ENCODE results near the gene ARMC10.
A peak's percentile ranks its signal among the peaks of the same experiment; 100 is the strongest.
"Not testable (repeated sequence)": the region's sequence is repeated elsewhere in the genome, so short reads cannot be mapped to it uniquely, and the experiment has no call there.

ARMC10 gene

DNA sequence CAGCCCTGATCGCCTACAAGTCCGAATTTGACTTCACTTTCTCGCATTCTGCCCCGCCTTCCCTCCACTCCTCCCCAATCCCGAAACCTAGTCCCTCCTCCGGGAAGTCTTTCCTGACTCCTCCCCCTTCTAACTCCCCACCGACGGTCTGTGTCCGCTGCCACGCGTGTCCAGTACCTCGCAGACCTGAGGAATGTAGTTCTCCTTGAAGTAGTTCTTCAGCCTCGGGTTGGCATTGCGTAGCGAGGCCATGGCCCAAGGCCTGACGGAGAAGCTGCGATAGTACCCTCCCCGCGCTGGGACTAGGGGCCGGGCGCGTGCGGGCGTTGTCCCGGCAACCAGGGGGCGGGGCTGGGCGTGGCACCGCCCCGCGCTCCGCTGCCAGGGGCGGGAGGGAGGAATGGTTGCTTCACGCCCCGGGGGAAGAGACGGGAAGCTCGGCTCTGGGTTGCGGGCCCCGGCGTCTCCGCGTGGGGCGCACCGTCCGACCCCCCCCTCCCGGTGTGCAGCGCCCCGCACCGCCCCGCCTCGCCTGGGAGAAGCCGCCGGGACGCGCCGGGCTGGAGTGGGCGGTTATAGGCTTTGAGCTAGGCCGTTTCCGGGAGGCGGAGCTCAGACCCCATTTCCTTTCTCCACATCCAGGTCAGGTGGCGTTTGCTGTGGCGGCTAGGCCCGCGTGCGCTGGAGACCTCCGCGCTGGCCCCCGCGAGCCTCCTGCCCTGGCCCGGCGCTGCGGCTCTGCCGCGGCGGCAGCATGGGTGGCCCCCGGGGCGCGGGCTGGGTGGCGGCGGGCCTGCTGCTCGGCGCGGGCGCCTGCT lies at the start of gene ARMC10, which contains the start of gene FBXL13:
Gene ARMC10, plus strand, starts transcription at position 622 of the 818 bp plus-strand sequence. Its CDS starts 133 bp downstream, at position 755.
Gene FBXL13, minus strand, starts transcription at position 278 of the 818 bp plus-strand sequence.
- DNase-seq, result peak; percentile 91

DNA sequence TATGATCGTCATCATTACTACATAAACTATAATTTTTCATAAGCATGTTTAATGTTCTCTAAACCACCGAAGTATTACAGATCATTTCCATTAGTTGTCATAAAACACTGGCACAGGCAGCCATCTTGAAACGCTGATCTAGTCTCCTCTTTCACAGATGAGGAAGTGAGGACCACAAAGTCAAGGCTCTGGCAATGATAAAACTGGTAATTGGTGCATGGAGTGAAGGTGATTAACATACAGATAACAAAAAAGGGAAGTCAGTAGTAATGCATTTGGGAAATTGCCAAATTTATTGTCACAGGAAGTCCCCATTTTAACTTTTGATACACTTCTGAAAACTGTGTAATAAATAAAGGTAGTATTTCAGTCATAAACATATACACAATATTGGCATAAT lies 49.6 kb upstream of the ARMC10 start:
- no peak for DNase-seq

GRCh38 chr7:103031024-103031423 lies 43.9 kb upstream of the ARMC10 start:
- DNase-seq, result no peak

DNA sequence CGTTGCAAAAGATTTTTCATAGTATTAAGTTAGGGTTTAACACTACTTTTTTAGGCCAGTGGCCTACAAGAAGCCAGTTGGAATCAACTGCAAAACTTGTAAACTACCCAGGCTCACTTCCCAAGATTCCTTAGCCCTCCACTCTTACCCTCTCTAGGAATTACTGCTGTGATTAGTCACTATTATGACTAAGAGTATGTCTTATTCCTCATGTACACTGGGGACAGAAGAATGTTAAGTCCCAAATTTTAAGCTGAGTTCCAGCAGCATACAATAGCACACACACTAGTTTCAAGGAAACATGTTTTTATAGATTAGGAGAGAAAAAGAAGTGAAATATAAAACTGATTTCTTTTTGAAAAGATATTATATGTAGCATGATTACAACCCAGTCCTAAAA lies 43.2 kb upstream of the ARMC10 start:
- no peak for DNase-seq

DNA sequence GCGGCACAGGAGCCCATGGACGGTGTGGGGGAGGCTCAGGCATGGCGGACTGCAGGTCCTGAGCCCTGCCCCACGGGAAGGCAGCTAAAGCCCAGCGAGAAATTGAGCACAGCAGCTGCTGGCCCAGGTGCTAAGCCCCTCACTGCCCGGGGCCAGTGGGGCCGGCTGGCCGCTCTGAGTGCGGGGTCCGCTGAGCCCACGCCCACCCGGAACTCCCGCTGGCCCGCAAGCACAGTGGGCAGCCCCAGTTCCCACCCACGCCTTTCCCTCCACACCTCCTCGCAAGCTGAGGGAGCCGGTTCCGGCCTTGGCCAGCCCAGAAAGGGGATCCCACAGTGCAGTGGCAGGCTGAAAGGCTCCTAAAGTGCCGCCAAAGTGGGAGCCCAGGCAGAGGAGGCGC lies 40.6 kb upstream of the ARMC10 start:
- DNase-seq, result not testable (repeated sequence)

DNA sequence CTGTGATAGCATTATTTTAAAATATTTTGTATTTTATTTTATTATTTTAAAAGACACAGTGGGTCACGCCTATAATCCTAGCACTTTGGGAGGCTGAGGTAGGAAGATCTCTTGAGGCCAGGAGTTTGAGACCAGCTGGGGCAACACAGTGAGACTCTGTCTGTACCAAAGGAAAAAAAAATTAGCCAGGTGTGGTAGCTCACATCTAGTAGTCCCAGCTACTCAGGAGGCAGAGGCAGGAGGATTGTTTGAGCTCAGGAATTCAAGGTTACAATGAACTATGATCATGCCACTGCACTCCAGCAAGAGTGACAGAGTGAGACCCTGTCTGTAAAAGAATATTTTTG lies 37.5 kb upstream of the ARMC10 start:
- DNase-seq, result no peak

- DNase-seq, result not testable (repeated sequence)
These were observed 36.9 kb upstream of the ARMC10 start for GRCh38 chr7:103037823-103038739.

DNA sequence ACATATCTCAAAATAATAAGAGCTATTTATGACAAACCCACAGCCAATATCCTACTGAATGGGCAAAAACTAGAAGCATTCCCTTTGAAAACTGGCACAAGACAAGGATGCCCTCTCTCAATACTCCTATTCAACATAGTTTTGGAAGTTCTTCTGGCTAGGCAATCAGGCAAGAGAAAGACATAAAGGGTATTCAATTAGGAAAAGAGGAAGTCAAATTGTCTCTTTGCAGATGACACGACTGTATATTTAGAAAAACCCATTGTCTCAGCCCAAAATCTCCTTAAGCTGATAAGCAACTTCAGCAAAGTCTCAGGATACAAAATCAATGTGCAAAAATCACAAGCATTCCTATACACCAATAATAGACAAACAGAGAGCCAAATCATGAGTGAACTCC lies 33.1 kb upstream of the ARMC10 start:
- not testable (repeated sequence) for DNase-seq

DNA sequence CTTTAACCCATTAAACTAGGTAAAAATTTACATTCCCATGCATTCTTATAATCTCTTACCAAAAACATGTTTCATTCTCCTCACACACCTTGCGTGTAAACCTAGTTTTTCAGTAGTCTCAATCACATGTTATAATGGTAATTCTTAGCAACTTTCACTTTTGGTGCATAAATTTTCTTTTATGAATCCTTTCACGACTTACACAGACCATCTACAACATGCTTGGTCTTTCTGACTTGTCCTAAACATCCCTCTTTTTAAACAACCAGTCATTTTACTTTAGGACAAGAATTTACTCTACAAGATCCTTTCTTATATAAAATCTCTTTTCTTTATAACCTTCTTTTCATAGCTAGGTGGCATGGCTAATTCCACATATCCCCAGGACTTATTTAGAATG lies 26.1 kb upstream of the ARMC10 start:
- no peak for DNase-seq

- DNase-seq, result no peak
These were observed 23.4 kb upstream of the ARMC10 start for GRCh38 chr7:103051519-103051918.

- DNase-seq, result not testable (repeated sequence)
These were observed 18.9 kb upstream of the ARMC10 start for GRCh38 chr7:103056006-103056405.

GRCh38 chr7:103058122-103058521 lies 16.8 kb upstream of the ARMC10 start:
- DNase-seq, result no peak

DNA sequence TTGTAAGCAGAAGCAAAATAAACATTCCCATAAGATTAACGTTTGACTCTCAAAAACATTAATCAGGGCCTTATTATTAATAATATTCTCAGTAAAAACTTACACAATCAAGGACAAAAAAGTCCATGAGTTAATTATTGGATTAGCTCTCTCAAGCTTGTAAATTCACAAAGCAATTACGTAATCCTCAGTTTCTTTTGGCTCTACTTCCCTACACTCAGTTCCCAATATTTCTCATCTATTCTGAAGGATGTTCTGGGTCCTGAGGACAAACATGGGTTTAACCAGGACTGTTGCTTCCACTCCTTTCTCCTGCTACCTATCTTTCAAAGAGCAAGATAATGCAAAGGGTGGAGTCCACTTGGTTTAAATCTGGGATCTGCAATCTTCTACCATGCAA lies 15.5 kb upstream of the ARMC10 start:
- DNase-seq, result no peak

DNA sequence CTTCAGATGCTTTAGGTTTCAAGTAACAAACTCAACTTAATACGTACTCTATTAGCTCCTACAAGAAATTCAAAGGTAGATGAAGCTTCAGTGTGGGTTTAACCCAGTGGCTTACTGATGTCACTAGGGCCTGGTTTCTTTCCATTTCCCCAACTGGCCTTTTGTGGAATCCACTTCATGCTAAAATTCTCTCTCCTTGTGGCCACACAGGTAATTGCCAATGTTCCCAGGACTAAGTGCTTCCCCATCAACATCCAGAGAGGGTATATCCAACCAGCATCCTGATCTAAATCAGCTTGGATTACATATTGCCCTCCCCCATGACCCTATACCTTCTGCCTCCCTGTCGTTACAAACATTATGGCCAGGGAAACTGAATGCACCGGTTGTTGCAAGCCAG lies 11.0 kb upstream of the ARMC10 start:
- no peak for DNase-seq

DNA sequence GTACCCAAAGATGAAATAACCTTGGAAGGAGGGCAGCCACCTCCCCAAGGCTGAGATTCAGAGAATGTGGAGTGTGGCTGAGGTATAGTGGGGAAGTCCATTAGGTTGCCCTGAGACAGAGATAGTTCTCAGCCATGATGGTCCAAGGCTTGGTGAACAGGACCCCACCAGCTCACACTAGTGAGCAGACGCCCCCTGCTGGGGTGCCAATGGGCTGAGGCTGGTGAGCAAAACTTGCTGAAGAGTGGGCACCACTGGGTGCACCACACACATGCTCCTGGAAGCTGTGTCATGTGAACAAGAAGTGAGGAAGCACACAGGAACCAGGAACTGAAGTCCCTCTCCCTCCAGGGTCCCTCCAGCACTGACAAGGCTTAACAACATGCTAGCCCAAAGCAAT lies 9.3 kb upstream of the ARMC10 start:
- peak; percentile 11 for DNase-seq

DNA sequence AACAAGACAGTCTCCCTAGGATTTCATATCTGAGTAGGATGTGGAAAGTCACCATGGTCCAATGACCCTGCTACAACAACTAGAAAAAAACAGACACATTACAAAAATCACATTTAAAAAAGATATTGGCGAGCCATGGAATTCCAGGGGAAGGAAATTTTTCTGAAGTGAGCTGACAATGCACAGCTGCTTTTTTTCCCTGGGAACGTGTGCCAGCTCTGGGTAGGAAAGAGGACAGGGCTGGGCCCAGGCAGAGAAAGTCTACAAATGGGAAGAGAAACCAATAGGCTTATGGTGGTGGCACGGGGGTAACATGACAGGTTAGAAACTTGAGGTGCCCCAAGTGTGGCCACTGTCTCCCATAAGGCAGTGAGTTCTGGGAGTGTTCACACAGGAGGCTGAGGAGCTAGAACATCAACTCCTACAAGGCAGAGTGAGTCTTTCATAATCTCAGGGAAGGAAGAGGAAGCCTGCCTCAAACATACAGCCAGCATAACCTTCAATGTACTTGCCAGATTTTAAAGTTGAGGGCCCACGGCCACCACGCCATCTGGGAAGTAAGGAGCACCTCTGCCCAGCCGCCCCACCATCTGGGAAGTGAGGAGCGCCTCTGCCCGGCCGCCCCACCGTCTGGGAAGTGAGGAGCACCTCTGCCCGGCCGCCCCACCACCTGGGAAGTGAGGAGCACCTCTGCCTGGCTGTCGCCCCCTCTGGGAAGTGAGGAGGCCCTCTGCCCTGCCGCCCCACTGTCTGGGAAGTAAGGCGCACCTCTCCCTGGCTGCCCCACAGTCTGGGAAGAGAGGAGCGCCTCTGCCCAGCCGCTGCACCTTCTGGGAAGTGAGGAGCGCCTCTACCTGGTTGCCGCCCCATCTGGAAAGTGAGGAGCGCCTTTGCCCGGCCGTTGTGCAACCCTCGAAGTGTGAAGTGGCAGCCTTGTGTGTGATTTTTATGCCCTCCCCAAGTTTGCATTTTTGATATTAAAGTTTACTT lies 6.2 kb upstream of the ARMC10 start:
- no peak for DNase-seq

- DNase-seq, result no peak
These were observed 3.9 kb upstream of the ARMC10 start for GRCh38 chr7:103071000-103071399.

DNA sequence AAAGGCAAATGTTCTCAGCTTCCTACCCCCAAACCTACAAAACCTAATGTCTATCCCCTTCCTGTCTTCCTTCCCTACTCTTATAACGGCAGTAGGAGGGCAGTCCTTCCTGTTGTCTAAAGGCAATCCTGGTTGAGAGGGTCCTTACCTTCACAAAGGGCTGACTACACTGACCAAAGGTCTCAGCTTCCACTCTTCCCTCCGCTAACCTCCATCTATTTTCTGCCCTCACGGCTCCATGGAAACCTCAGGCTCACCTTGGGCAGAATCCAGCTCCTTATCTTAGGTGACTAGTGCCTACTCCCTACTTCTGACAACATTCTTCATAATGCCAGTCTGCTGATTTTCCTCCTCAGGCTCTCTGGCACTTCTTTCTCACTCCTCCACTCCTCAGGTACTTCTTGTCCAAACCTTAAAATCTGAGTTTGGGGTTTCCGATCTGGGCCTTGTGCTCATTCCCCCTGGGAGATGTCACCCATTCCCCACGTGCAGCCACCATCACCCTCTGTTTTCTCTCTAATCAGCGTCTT lies 886 bp upstream of the ARMC10 start:
- DNase-seq, result no peak

- peak; percentile 9 for DNase-seq
These were observed 488 bp downstream of the ARMC10 start for GRCh38 chr7:103075337-103075918.

GRCh38 chr7:103076764-103077163 lies 1.8 kb downstream of the ARMC10 start:
- DNase-seq, result no peak

GRCh38 chr7:103077318-103077717 lies 2.4 kb downstream of the ARMC10 start:
- DNase-seq, result no peak

GRCh38 chr7:103078226-103078625 lies 3.3 kb downstream of the ARMC10 start:
- DNase-seq, result not testable (repeated sequence)
